ENCODE data around the gene S100P.

DNA sequence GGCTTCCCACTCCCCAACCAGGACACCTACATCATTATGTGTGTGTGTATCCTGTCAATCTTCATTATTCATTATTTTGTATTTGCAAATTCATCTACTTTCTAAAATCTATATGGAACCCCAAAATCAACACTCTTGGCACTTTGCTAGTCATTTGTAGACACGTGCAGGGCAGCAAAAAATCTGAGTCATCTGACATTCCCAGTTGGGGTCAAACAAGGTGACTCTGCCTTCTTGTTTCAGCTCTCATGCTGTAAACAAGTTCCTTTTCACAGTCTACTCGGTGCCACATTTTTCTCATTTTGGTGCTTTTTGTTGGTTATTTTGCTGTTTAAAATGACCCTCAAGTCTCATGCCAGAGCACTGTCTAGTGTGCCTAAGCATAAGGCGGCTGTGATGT lies 10.1 kb downstream of the S100P start:
- TF ChIP-seq SUZ12 (IDR thresholded peaks at IDR 0.05; ENCODE audit: extremely low read depth, insufficient read depth, insufficient read length) (no peak), YY1 (IDR thresholded peaks at IDR 0.05; ENCODE audit: insufficient read depth, insufficient read length) (no peak)

Data from NT2/D1 (cell line).